PFSK-1 (cell line): Measurements from ENCODE around the gene NDOR1.

ENCODE experiments used
- FOXP2 ChIP-seq: optimal IDR thresholded peaks from 2 replicates; pipeline ENCODE3; 2011; ENCODE audit warnings: borderline replicate concordance, control low read depth, inconsistent platforms; ENCODE audit not compliant: insufficient read depth; ENCODE audit errors: extremely low read length, extremely low read depth
- POLR2AphosphoS5 ChIP-seq: IDR thresholded peaks from 2 replicates; pipeline ENCODE4 v1.6.1; 2012; ENCODE audit warnings: low read depth, mild to moderate bottlenecking, control low read depth, low read length, moderate library complexity
- SIN3A ChIP-seq: IDR thresholded peaks from 2 replicates; pipeline ENCODE4 v1.6.1; 2012; ENCODE audit warnings: mild to moderate bottlenecking, low read length, moderate library complexity, borderline replicate concordance; ENCODE audit not compliant: insufficient read depth
- TAF1 ChIP-seq: IDR thresholded peaks from 2 replicates; pipeline ENCODE4 v1.6.1; 2012; ENCODE audit warnings: low read length, control low read depth, borderline replicate concordance; ENCODE audit not compliant: insufficient read depth
- TF ChIP-seq, protein P1 (sequence below), 2 experiments: IDR thresholded peaks; 2 replicates each; pipeline versions ENCODE4 v1.6.1 to v1.8.0; 2011 to 2012; ENCODE audit warnings: low read depth in 2 of 2, low read length in 2 of 2, control low read depth in 1 of 2, inconsistent platforms in 1 of 2, mild to moderate bottlenecking in 1 of 2, moderate library complexity in 1 of 2; ENCODE audit not compliant: insufficient read depth in 1 of 2

The NDOR1 gene

DNA sequence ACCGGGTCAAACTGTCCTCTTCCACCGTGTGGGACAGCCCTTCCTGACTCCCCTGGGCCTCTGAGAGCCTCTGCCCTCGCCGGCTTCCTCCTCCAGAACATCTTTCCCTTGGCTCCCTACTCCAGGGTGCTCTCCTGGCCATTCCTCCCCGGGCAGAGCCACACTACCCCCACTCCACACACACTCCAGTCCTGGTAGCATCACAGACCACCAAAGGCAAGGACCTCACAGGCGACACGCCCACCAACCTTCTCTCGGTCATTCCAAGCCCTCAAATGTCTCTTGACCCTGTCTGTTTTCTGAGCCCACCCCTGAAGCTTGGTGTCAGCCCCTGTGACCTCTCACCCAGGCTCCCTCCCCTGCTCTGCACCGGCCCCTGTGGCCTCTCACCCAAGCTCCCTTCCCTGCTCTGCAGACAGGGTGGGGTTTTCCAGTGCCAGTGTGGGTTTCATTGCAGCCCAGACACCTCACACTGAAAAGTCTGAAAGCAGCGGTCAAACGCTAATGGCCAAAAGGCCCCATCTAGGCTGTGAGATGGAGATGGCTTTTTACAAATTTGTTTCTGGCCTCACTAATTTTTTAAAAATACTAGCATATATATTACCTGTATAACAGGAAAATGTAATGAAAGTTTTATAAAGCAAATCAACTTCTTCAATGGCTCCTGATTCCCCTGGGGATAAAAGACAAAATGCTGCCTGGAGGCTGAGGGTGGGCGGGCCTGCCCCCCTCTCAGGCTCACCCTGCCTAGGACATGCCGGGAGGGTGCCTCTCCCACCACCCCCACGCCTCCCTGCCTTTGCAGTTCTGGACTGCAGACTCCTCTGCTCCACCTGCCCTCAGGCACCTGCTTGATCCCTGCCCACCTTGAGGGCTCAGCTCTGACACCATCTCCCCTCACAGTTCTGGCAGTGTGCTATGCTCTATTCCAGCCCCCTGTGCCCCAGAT is 46.1 kb upstream of the NDOR1 start:
- TF ChIP-seq POLR2AphosphoS5 = no peak
- TF ChIP-seq, protein P1, sequence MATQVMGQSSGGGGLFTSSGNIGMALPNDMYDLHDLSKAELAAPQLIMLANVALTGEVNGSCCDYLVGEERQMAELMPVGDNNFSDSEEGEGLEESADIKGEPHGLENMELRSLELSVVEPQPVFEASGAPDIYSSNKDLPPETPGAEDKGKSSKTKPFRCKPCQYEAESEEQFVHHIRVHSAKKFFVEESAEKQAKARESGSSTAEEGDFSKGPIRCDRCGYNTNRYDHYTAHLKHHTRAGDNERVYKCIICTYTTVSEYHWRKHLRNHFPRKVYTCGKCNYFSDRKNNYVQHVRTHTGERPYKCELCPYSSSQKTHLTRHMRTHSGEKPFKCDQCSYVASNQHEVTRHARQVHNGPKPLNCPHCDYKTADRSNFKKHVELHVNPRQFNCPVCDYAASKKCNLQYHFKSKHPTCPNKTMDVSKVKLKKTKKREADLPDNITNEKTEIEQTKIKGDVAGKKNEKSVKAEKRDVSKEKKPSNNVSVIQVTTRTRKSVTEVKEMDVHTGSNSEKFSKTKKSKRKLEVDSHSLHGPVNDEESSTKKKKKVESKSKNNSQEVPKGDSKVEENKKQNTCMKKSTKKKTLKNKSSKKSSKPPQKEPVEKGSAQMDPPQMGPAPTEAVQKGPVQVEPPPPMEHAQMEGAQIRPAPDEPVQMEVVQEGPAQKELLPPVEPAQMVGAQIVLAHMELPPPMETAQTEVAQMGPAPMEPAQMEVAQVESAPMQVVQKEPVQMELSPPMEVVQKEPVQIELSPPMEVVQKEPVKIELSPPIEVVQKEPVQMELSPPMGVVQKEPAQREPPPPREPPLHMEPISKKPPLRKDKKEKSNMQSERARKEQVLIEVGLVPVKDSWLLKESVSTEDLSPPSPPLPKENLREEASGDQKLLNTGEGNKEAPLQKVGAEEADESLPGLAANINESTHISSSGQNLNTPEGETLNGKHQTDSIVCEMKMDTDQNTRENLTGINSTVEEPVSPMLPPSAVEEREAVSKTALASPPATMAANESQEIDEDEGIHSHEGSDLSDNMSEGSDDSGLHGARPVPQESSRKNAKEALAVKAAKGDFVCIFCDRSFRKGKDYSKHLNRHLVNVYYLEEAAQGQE (IDR thresholded peaks at IDR 0.05; ENCODE audit: insufficient read depth in 1 of 2, low read depth in 2 of 2, low read length in 2 of 2) = no peak
- TF ChIP-seq FOXP2 = no peak
- no peak for TF ChIP-seq SIN3A
- no peak for TF ChIP-seq TAF1

DNA sequence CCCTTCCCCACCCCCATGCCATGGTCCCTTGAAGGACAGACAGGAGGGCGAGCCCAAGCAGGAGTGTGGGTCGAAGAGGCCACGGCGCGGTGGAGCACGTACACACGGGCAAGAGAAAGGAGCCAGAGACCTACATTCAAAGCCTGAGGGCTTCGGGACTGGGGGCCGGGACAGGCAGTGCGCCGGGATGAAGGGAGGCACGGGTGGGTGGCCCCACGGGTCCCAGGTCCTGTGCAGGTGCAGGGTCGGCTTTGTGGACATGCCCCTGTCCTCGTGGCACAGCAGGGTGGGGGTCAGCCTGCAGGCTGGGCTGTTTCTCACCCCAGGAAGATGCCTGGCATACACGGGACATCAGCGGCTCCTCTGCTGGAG is 45.5 kb upstream of the NDOR1 start:
- TF ChIP-seq, protein P1 (IDR thresholded peaks at IDR 0.05; ENCODE audit: insufficient read depth in 1 of 2, low read depth in 2 of 2, low read length in 2 of 2) = no peak
- TF ChIP-seq POLR2AphosphoS5 = no peak
- TF ChIP-seq SIN3A = no peak
- no peak for TF ChIP-seq FOXP2
- TF ChIP-seq TAF1 = no peak

DNA sequence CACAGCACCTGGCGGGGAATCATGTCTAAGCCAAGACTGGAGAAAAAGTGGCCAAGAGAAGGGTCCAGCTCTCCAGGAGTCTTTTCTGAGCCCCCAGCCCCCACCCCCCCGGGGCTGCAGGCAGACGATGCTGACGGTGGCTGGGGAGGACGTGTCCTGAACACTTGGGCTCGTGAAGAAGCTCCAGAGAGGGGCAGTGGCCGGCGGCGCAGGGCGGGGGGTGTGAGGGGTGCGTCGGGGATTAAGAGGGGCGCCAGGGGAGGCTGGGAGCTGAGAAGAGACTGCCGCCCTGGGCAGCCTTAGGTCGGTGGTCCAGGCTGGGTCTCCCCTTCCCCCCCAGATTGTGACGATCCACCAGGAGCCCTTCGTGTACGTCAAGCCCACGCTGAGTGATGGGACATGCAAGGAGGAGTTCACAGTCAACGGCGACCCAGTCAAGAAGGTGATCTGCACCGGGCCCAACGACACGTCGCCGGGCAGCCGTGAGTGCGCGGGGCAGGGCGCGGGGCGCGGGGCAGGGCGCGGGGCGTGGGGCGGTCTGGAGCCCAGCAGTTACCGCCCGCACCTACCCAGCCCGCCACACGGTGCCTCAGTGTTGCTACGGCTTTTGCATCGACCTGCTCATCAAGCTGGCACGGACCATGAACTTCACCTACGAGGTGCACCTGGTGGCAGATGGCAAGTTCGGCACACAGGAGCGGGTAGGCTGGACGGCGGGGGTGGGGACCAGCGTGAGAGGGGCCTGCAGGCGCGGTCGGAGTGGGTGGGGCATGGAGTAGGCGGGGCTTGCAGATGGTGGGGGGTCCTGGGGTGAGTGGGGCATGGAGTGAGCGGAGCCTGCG is 44.6 kb upstream of the NDOR1 start:
- TF ChIP-seq SIN3A (no peak), FOXP2 (no peak), TAF1 (no peak), POLR2AphosphoS5 (no peak)
- TF ChIP-seq, protein P1 (IDR thresholded peaks at IDR 0.05; ENCODE audit: insufficient read depth in 1 of 2, low read depth in 2 of 2, low read length in 2 of 2) = no peak

DNA sequence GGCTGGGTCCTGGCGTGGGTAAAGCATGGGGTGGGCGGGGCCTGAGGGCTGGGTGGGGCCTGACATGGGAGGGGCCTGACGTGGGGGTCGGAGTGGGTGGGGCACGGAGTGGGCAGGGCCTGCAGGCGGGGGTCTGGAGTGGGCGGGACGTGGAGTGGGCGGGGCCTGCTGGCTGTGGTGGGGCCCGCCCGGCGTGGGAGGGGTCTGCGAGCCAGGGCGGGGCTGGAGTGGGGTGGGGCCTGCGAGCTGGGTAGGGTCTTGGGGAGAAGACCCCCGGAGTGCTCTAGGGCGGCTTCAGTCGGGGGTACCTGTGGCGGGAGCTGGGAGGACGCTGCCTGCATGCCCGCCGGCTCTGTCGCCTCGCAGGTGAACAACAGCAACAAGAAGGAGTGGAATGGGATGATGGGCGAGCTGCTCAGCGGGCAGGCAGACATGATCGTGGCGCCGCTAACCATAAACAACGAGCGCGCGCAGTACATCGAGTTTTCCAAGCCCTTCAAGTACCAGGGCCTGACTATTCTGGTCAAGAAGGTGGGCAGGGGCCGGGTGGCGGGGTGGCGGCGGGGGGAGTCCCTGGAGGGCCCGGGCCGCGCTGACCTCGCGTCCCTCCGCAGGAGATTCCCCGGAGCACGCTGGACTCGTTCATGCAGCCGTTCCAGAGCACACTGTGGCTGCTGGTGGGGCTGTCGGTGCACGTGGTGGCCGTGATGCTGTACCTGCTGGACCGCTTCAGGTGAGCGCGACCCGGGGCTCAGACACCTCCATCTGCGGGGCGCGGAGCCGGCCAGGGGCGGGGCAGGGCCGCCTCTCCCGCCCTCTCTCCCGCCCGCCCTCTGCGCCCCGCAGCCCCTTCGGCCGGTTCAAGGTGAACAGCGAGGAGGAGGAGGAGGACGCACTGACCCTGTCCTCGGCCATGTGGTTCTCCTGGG is 43.7 kb upstream of the NDOR1 start:
- TF ChIP-seq SIN3A (no peak), TAF1 (no peak), FOXP2 (no peak), POLR2AphosphoS5 (no peak)
- TF ChIP-seq, protein P1 (IDR thresholded peaks at IDR 0.05; ENCODE audit: insufficient read depth in 1 of 2, low read depth in 2 of 2, low read length in 2 of 2) = no peak
